HEK293 (cell line): ENCODE results near the gene CD93.

Experiments
- CTCF ChIA-PET: fragments of 350-600 bp; formaldehyde crosslinking; extraction: SDS; loops from one replicate; lab custom pipeline; 2021; ENCODE audit warnings: antibody characterized with exemption; lab: Yijun Ruan, JAX
- POLR2A ChIA-PET: fragments of 300-600 bp; formaldehyde crosslinking; extraction: SDS; loops from one replicate; lab custom pipeline; 2020; ENCODE audit warnings: antibody characterized with exemption, inconsistent platforms; lab: Yijun Ruan, JAX
- H3K27ac ChIP-seq: fragments of 200-500 bp; sonication (Bioruptor generic); 2 replicates; pipeline ENCODE4 v1.5.1; 2014; ENCODE audit warnings: low read depth, low read length, control low read depth, inconsistent platforms; ENCODE audit errors: extremely low read depth
- H3K36me3 ChIP-seq, 2 experiments: fragments of 200-500 bp in 1 of 2; sonication (Bioruptor generic) in 1 of 2; 1 replicate in 1 of 2; 2 replicates in 1 of 2; pipeline ENCODE4 v1.5.1; 2014 to 2017; ENCODE audit warnings: inconsistent platforms in 2 of 2, low read length in 2 of 2; ENCODE audit not compliant: control insufficient read depth in 2 of 2, insufficient read depth in 1 of 2
- H3K4me1 ChIP-seq: fragments of 200-500 bp; sonication (Bioruptor generic); 2 replicates; pipeline ENCODE4 v1.5.1; 2014; ENCODE audit warnings: mild to moderate bottlenecking, low read length, inconsistent platforms; ENCODE audit not compliant: control insufficient read depth, insufficient read depth
- H3K4me3 ChIP-seq: 2 replicates; pipeline ENCODE4 v1.5.1; 2011; ENCODE audit warnings: low read depth, mild to moderate bottlenecking, control low read depth, low read length, moderate library complexity
- H3K9me3 ChIP-seq: fragments of 200-500 bp; sonication (Bioruptor generic); 2 replicates; pipeline ENCODE4 v1.5.1; 2014; ENCODE audit warnings: low read depth, low read length, inconsistent platforms; ENCODE audit not compliant: control insufficient read depth, insufficient read depth
- BCL11B ChIP-seq: fragments of 450-650 bp; formaldehyde crosslinking; IDR thresholded peaks from 2 replicates; pipeline ENCODE4 v1.5.1; 2016; ENCODE audit warnings: low read depth, missing biosample characterization, missing genetic modification characterization
- GLI4 ChIP-seq: fragments of 450-650 bp; formaldehyde crosslinking; IDR thresholded peaks from 2 replicates; pipeline ENCODE4 v1.5.1; 2016; ENCODE audit warnings: missing biosample characterization, missing genetic modification characterization
- HOXA7 ChIP-seq: sonication (generic); formaldehyde crosslinking; IDR thresholded peaks from 2 replicates; pipeline ENCODE4 v1.8.1; 2022; ENCODE audit warnings: missing genetic modification reagents, borderline replicate concordance
- IKZF3 ChIP-seq: fragments of 450-650 bp; IDR thresholded peaks from 2 replicates; pipeline ENCODE4 v1.5.0; 2018; ENCODE audit warnings: missing biosample characterization, mild to moderate bottlenecking, missing genetic modification characterization, moderate library complexity
- KLF9 ChIP-seq: fragments of 450-650 bp; formaldehyde crosslinking; IDR thresholded peaks from 2 replicates; pipeline ENCODE4 v1.5.1; 2016; ENCODE audit warnings: missing biosample characterization, missing genetic modification characterization, low read depth
- MEIS1 ChIP-seq: sonication (generic); formaldehyde crosslinking; IDR thresholded peaks from 2 replicates; pipeline ENCODE4 v1.8.1; 2022; ENCODE audit warnings: missing genetic modification reagents, mild to moderate bottlenecking, borderline replicate concordance
- SP2 ChIP-seq: fragments of 450-650 bp; formaldehyde crosslinking; IDR thresholded peaks from 2 replicates; pipeline ENCODE4 v1.5.1; 2016; ENCODE audit warnings: missing biosample characterization, missing genetic modification characterization
- TRIM28 ChIP-seq: IDR thresholded peaks from 2 replicates; pipeline ENCODE4 v1.6.1; 2011; ENCODE audit warnings: low read length, control low read depth, borderline replicate concordance
- YY2 ChIP-seq: fragments of 450-650 bp; formaldehyde crosslinking; IDR thresholded peaks from 2 replicates; pipeline ENCODE4 v1.5.1; 2016; ENCODE audit warnings: missing biosample characterization, missing genetic modification characterization
- ZBTB17 ChIP-seq: fragments of 450-650 bp; formaldehyde crosslinking; IDR thresholded peaks from 2 replicates; pipeline ENCODE4 v1.5.1; 2016; ENCODE audit warnings: missing biosample characterization, missing genetic modification characterization
- ZFP69B ChIP-seq: fragments of 450-650 bp; formaldehyde crosslinking; IDR thresholded peaks from 2 replicates; pipeline ENCODE4 v1.5.1; 2016; ENCODE audit warnings: missing biosample characterization, missing genetic modification characterization
- ZNF112 ChIP-seq: fragments of 450-650 bp; formaldehyde crosslinking; IDR thresholded peaks from 2 replicates; pipeline ENCODE4 v1.5.0; 2017; ENCODE audit warnings: missing biosample characterization, missing genetic modification characterization
- ZNF155 ChIP-seq: fragments of 450-650 bp; formaldehyde crosslinking; IDR thresholded peaks from 2 replicates; pipeline ENCODE4 v1.5.1; 2016; ENCODE audit warnings: missing biosample characterization, missing genetic modification characterization
- ZNF169 ChIP-seq: fragments of 450-650 bp; formaldehyde crosslinking; IDR thresholded peaks from 2 replicates; pipeline ENCODE4 v1.5.1; 2016; ENCODE audit warnings: missing biosample characterization, missing genetic modification characterization
- ZNF2 ChIP-seq: fragments of 450-650 bp; formaldehyde crosslinking; IDR thresholded peaks from 2 replicates; pipeline ENCODE4 v1.5.1; 2016; ENCODE audit warnings: missing biosample characterization, missing genetic modification characterization
- ZNF211 ChIP-seq: fragments of 450-650 bp; formaldehyde crosslinking; IDR thresholded peaks from 2 replicates; pipeline ENCODE4 v1.5.1; 2016; ENCODE audit warnings: low read depth, missing biosample characterization, missing genetic modification characterization
- ZNF292 ChIP-seq: fragments of 450-650 bp; formaldehyde crosslinking; IDR thresholded peaks from 2 replicates; pipeline ENCODE4 v1.5.1; 2016; ENCODE audit warnings: low read depth, missing biosample characterization, missing genetic modification characterization, borderline replicate concordance
- ZNF311 ChIP-seq: fragments of 450-650 bp; formaldehyde crosslinking; IDR thresholded peaks from 2 replicates; pipeline ENCODE4 v1.5.1; 2017; ENCODE audit warnings: missing biosample characterization, missing genetic modification characterization, borderline replicate concordance
- ZNF341 ChIP-seq: fragments of 450-650 bp; formaldehyde crosslinking; IDR thresholded peaks from 2 replicates; pipeline ENCODE4; 2016; ENCODE audit warnings: low read depth, missing biosample characterization, missing genetic modification characterization
- ZNF423 ChIP-seq: fragments of 450-650 bp; formaldehyde crosslinking; IDR thresholded peaks from 2 replicates; pipeline ENCODE4 v1.5.1; 2016; ENCODE audit warnings: missing biosample characterization, missing genetic modification characterization
- ZNF426 ChIP-seq: fragments of 450-650 bp; formaldehyde crosslinking; IDR thresholded peaks from 2 replicates; pipeline ENCODE4 v1.5.1; 2017; ENCODE audit warnings: missing biosample characterization, missing genetic modification characterization, mild to moderate bottlenecking, inconsistent platforms, moderate library complexity
- ZNF510 ChIP-seq: fragments of 450-650 bp; formaldehyde crosslinking; IDR thresholded peaks from 2 replicates; pipeline ENCODE4 v1.5.1; 2018; ENCODE audit warnings: mild to moderate bottlenecking, missing genetic modification characterization, missing biosample characterization; ENCODE audit not compliant: insufficient replicate concordance
- ZNF544 ChIP-seq: fragments of 450-650 bp; formaldehyde crosslinking; IDR thresholded peaks from 2 replicates; pipeline ENCODE4 v1.5.0; 2017; ENCODE audit warnings: missing biosample characterization, missing genetic modification characterization
- ZNF549 ChIP-seq: fragments of 450-650 bp; IDR thresholded peaks from 2 replicates; pipeline ENCODE4 v1.5.1; 2018; ENCODE audit warnings: missing biosample characterization, missing genetic modification characterization, mild to moderate bottlenecking, inconsistent platforms, moderate library complexity
- ZNF560 ChIP-seq: fragments of 450-650 bp; formaldehyde crosslinking; IDR thresholded peaks from 2 replicates; pipeline ENCODE4 v1.5.1; 2017; ENCODE audit warnings: missing biosample characterization, missing genetic modification characterization, borderline replicate concordance
- ZNF571 ChIP-seq: fragments of 450-650 bp; formaldehyde crosslinking; IDR thresholded peaks from 2 replicates; pipeline ENCODE4 v1.5.0; 2017; ENCODE audit warnings: missing biosample characterization, missing genetic modification characterization
- ZNF658 ChIP-seq: fragments of 450-650 bp; formaldehyde crosslinking; IDR thresholded peaks from 2 replicates; pipeline ENCODE4; 2016; ENCODE audit warnings: missing biosample characterization, missing genetic modification characterization
- ZNF660 ChIP-seq: fragments of 450-650 bp; IDR thresholded peaks from 2 replicates; pipeline ENCODE4 v1.5.1; 2018; ENCODE audit warnings: missing biosample characterization, mild to moderate bottlenecking, missing genetic modification characterization
- ZNF707 ChIP-seq: fragments of 450-650 bp; formaldehyde crosslinking; IDR thresholded peaks from 2 replicates; pipeline ENCODE4 v1.5.1; 2016; ENCODE audit warnings: missing biosample characterization, missing genetic modification characterization
- ZNF792 ChIP-seq: fragments of 450-650 bp; formaldehyde crosslinking; IDR thresholded peaks from 2 replicates; pipeline ENCODE4 v1.5.1; 2016; ENCODE audit warnings: missing biosample characterization, missing genetic modification characterization
- TF ChIP-seq, protein P1 (sequence below): fragments of 450-650 bp; formaldehyde crosslinking; optimal IDR thresholded peaks from 2 replicates; pipeline ENCODE3; 2016; ENCODE audit warnings: missing biosample characterization, mild to moderate bottlenecking, missing genetic modification characterization
- TF ChIP-seq, protein P2 (sequence below): fragments of 450-650 bp; formaldehyde crosslinking; IDR thresholded peaks from 2 replicates; pipeline ENCODE4 v1.5.1; 2016; ENCODE audit warnings: missing biosample characterization, missing genetic modification characterization
- TF ChIP-seq, protein P3 (sequence below): fragments of 450-650 bp; formaldehyde crosslinking; IDR thresholded peaks from 2 replicates; pipeline ENCODE4 v1.5.1; 2017; ENCODE audit warnings: missing biosample characterization, missing genetic modification characterization

Gene CD93

DNA sequence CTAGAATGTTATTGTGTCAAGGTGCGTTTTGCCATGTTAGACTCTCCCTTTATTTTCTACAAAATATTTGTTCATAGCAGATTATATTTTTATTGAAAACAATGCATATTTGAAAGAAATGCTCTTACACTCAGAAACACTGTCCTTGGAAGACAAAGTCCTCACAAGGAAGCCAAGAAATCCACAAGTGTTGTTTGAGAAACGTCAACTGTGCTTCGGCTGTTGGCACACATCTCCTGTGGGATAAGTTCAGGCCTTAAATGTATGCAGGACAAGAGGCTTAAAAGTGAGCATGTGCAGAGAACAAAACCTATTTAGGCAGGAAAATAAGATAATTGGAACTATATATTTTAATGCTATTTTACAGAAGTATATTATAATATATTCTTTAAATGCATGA lies 27.1 kb downstream of the CD93 start:
- Histone ChIP-seq H3K4me1 (peaks cover 3% of the 10 kb centered on the region; the same call in 1 of the 2 replicates), H3K9me3 (no peaks in the 10 kb centered on the region), H3K36me3 (no peaks in the 10 kb centered on the region), H3K27ac (no peak overlapping the region), H3K4me3 (no peak overlapping the region)
- TF ChIP-seq ZNF292 (tag by site-specific recombination) (no peak), ZNF707 (tag by site-specific recombination) (no peak), MEIS1 (CRISPR knock-in tag) (no peak), ZNF549 (tag by site-specific recombination) (no peak), ZNF341 (tag by site-specific recombination) (no peak), ZBTB17 (tag by site-specific recombination) (no peak), YY2 (tag by site-specific recombination) (no peak), ZNF211 (tag by site-specific recombination) (no peak), KLF9 (tag by site-specific recombination) (no peak), ZNF423 (tag by site-specific recombination) (no peak), ZNF112 (tag by site-specific recombination) (no peak), ZNF658 (tag by site-specific recombination) (no peak), SP2 (tag by site-specific recombination) (no peak), ZNF571 (tag by site-specific recombination) (no peak), GLI4 (tag by site-specific recombination) (no peak), ZNF2 (tag by site-specific recombination) (no peak)
- TF ChIP-seq, protein P1, sequence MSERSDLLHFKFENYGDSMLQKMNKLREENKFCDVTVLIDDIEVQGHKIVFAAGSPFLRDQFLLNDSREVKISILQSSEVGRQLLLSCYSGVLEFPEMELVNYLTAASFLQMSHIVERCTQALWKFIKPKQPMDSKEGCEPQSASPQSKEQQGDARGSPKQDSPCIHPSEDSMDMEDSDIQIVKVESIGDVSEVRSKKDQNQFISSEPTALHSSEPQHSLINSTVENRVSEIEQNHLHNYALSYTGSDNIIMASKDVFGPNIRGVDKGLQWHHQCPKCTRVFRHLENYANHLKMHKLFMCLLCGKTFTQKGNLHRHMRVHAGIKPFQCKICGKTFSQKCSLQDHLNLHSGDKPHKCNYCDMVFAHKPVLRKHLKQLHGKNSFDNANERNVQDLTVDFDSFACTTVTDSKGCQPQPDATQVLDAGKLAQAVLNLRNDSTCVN (tag by site-specific recombination): no peak
- TF ChIP-seq, protein P2, sequence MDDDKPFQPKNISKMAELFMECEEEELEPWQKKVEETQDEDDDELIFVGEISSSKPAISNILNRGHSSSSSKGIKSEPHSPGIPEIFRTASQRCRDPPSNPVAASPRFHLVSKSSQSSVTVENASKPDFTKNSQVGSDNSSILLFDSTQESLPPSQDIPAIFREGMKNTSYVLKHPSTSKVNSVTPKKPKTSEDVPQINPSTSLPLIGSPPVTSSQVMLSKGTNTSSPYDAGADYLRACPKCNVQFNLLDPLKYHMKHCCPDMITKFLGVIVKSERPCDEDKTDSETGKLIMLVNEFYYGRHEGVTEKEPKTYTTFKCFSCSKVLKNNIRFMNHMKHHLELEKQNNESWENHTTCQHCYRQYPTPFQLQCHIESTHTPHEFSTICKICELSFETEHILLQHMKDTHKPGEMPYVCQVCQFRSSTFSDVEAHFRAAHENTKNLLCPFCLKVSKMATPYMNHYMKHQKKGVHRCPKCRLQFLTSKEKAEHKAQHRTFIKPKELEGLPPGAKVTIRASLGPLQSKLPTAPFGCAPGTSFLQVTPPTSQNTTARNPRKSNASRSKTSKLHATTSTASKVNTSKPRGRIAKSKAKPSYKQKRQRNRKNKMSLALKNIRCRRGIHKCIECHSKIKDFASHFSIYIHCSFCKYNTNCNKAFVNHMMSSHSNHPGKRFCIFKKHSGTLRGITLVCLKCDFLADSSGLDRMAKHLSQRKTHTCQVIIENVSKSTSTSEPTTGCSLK (tag by site-specific recombination): no peak
- TF ChIP-seq, protein P3, sequence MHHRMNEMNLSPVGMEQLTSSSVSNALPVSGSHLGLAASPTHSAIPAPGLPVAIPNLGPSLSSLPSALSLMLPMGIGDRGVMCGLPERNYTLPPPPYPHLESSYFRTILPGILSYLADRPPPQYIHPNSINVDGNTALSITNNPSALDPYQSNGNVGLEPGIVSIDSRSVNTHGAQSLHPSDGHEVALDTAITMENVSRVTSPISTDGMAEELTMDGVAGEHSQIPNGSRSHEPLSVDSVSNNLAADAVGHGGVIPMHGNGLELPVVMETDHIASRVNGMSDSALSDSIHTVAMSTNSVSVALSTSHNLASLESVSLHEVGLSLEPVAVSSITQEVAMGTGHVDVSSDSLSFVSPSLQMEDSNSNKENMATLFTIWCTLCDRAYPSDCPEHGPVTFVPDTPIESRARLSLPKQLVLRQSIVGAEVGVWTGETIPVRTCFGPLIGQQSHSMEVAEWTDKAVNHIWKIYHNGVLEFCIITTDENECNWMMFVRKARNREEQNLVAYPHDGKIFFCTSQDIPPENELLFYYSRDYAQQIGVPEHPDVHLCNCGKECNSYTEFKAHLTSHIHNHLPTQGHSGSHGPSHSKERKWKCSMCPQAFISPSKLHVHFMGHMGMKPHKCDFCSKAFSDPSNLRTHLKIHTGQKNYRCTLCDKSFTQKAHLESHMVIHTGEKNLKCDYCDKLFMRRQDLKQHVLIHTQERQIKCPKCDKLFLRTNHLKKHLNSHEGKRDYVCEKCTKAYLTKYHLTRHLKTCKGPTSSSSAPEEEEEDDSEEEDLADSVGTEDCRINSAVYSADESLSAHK (tag by site-specific recombination): no peak
- ChIA-PET CTCF (interaction anchor here (0.6 to 0.7 kb wide), 3 partner anchors 42 to 367 kb away, joined by 3 to 4 read pairs (median 3); no protein-coding TSS in a partner anchor), POLR2A (no interaction called here)

DNA sequence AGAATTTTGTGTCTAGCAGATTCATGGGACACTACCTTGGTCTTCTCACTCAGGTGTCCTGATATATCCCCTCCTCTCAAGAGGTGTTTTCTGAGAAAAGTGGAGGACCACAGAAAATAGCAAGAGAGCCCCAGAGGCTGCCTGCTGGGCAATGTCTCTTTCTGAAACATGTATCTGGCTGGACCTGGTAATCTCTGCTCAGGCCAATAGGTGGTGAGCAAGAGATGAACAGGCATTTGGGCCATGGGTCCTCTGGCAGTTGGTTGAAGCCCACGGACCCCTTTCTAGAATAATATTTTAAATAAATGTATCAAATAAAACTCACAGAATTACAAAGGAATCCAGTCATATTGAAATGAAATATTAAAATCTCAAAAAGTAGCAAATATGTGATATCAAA lies 27.9 kb downstream of the CD93 start:
- POLR2A ChIA-PET: no interaction called here
- Histone ChIP-seq H3K4me3 (no peak overlapping the region), H3K36me3 (no peaks in the 10 kb centered on the region), H3K27ac (no peak overlapping the region), H3K4me1 (peaks cover 3% of the 10 kb centered on the region; the same call in 1 of the 2 replicates), H3K9me3 (no peaks in the 10 kb centered on the region)
- CTCF ChIA-PET: interaction anchor here (0.6 to 1.5 kb wide), 4 partner anchors 41 to 143 kb away, joined by 3 read pairs; no protein-coding TSS in a partner anchor
- TF ChIP-seq ZNF169: no peak
- no peak for TF ChIP-seq ZNF155 (tag by site-specific recombination)
- TF ChIP-seq HOXA7 (CRISPR knock-in tag): no peak
- TF ChIP-seq ZNF2 (tag by site-specific recombination): no peak
- TF ChIP-seq ZNF660: no peak
- no peak for TF ChIP-seq ZNF792 (tag by site-specific recombination)
- no peak for TF ChIP-seq ZFP69B (tag by site-specific recombination)
- no peak for TF ChIP-seq IKZF3 (tag by site-specific recombination)
- no peak for TF ChIP-seq ZNF544 (tag by site-specific recombination)
- no peak for TF ChIP-seq BCL11B (tag by site-specific recombination)
- TF ChIP-seq ZNF560 (tag by site-specific recombination): no peak
- no peak for TF ChIP-seq ZNF510 (tag by site-specific recombination)
- no peak for TF ChIP-seq ZNF311
- TF ChIP-seq ZNF426 (tag by site-specific recombination): no peak
- TF ChIP-seq TRIM28: no peak
